ENCODE results near the gene FXR2.

The FXR2 gene

DNA sequence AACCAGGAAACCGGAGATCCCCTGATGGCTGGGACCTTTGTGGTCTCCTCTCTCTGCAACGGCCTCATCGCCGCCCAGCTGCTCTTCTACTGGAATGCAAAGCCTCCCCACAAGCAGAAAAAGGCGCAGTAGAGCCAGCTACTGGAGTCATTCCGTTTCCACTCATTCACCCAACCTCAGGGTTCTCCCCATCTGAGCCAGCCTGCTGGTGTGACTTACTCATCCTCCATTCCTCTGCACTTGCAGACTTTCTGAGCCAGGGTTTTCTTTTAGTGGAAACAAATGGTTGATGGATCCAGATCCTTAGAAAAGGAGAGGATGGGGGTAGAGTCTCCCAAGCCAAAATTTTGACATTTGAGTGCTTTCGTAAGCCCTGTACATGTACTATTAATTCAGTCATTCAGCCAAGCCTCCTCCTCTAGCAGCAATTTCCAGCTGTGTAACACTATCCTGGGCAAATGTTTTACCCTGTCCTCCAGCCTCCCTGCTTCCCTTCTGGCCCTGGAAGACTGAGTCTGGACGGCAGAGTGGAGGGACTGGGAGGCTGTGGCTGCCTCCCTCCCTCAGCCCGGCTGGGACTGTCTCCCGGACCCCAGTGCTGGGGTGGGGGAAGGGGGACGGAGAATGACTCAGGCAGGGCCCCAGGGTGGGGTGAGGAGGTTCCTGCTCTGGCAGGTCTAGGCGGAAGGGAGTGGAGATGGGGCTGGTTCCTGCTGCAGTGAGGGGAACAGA, 27.1 kb downstream of the FXR2 start:
- DNase-seq (ENCODE audit: low spot score) = no peak

DNA sequence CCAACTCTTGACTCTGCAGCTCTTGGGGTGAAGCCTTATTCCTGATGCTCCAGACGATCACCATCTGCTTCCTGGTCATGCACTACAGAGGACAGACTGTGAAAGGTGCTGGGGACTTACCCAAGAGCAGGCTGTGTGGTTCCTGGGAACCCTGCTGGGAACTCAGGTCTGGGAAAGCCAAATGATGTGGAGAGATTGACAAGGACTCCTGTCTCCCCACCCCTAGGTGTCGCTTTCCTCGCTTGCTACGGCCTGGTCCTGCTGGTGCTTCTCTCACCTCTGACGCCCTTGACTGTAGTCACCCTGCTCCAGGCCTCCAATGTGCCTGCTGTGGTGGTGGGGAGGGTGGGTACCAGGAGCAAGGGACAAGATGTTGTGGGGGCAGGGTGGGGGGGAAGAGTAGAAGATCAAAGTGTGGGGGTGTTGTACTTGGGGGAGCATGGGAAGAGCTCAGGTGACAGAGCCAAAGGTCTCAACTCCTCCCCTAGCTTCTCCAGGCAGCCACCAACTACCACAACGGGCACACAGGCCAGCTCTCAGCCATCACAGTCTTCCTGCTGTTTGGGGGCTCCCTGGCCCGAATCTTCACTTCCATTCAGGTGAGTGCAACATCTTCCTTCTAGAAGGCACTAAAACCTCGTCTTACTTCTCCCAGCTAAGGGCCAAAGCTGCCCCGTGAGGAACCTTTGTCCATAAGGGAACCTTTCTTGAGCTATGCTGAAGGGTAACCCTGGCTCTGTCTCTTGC, 27.9 kb downstream of the FXR2 start:
- DNase-seq (ENCODE audit: low spot score) = no peak

DNA sequence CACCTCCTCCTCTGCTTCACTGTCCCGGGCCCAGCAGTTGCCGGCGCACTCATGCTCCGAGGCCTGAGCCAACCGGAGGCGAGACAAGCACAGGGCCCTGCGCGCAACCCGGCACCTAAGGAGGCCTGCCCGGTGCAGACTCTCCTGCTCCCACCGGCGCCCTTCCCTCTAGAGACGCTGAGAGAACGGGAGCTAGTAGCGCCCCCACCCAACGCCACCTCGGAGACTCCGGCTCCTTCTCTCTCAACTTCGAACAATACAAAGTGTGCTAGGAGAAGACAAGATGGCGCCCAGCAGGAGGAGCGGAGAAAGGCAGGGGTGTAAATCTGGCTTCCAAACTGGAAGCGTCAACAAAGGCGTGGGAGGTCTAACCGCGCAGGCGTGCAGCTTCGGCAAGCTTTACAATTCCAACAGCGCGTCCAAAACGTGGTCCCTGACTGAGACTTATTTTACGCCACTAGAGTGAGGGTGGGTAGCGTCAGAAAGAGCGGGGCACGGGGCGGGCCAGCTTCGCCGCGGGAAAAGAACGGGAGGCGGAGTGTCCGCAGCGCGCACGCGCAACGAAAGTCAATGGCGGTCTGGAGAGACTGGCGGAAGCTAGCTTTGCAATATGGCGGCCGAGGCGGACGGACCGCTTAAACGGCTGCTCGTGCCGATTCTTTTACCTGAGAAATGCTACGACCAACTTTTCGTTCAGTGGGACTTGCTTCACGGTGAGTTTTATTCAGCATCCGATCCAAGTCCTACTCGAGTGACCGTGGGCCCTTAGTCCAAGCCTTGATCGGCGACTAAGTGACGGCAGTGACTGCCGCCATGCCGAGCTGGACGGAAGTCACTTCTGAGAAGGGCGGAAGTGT, 31.2 kb downstream of the FXR2 start, which contains the start of gene MPDU1:
Gene MPDU1, plus strand, starts transcription at position 600 of the 857 bp plus-strand sequence. Its CDS starts 11 bp downstream, at position 611.
- DNase-seq (ENCODE audit: low spot score) = peak; percentile 96

DNA sequence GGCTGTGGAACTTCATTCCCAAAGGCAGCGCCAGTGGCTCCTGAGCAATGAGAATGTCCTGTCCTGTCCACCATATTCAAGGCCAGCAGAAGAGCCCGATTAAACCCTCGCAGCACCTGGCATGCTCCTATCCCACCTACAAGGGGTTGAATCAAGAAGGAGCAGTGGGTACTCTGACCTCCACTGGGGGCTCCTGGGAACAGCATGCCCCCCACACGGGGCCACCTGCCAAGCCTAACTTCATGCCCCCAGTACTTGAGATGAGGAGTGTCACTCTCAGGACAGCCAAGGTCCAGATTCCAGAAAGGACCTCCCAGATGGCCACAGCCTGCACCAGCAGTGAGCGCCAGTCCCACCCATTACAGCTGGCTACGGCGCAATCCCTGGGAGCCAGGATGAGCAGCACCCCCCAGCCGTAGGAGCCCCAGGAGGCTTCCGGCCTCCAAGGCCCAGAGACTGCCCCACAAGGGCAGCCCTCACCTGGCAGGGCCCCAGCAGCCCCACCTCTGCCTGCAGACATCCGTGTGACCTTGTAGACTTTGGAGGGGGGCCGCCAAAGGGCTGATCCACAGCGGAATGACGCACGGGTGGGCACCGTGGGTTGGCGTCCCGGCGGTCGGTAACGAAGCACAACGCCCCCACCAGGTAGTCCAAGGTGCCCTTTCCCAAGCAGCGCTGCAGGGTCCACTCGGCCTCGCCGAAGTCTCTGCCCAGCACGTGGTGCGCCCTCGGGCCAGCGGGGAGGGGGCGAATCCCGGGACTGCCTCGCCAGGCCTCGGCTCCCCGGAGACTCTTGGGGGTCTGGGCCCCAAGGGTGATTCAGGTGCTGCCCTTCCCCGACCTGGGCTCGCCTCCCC, 32.1 kb downstream of the FXR2 start:
- DNase-seq (ENCODE audit: low spot score) = no peak

DNA sequence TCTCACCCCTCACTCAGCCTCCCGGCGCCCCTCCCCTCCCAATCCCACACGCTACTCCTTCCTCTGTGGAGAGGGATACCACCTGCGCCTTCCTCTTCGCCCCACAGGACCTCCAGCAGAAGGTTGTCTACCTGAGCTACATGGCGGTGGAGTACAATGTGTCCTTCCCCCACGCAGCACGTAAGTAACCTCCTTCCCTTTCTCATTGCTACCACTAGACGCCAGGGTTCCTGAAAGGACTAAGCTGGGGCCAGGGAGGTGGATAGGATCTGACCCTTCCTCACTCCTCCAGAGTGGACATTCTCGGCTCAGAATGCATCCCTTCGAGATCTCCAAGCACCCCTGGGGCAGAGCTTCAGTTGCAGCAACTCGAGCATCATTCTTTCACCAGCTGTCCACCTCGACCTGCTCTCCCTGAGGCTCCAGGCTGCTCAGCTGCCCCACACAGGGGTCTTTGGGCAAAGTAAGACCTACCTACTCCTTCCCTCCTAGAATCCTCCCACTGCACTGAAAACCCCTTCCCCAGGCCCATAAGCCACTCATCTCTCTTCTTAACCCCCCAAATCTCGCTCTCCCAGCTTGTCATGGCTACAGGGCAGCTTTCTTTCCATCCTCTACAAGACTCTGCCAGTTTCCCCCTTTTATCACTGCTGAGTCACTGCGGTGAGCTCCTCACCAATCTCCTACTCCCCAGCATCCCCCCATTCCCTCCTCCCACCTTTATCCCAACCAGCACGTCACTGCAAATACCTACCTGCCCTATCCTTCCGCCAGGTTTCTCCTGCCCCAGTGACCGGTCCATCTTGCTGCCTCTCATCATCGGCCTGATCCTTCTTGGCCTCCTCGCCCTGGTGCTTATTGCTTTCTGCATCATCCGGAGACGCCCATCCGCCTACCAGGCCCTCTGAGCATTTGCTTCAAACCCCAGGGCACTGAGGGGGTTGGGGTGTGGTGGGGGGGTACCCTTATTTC, 33.8 kb downstream of the FXR2 start:
- no peak for DNase-seq (ENCODE audit: low spot score)

DNA sequence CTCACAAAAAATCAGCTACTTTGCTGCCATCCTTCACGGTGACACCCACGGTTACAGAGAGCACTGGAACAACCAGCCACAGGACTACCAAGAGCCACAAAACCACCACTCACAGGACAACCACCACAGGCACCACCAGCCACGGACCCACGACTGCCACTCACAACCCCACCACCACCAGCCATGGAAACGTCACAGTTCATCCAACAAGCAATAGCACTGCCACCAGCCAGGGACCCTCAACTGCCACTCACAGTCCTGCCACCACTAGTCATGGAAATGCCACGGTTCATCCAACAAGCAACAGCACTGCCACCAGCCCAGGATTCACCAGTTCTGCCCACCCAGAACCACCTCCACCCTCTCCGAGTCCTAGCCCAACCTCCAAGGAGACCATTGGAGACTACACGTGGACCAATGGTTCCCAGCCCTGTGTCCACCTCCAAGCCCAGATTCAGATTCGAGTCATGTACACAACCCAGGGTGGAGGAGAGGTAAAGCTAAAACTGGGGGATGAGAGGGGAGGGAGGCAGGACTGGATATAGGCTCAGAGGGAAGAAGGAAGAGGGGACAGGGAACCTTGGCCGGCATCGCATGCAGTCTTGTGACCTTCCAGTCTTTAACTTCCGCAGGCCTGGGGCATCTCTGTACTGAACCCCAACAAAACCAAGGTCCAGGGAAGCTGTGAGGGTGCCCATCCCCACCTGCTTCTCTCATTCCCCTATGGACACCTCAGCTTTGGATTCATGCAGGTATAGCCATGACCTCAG, 34.7 kb downstream of the FXR2 start:
- no peak for DNase-seq (ENCODE audit: low spot score)

DNA sequence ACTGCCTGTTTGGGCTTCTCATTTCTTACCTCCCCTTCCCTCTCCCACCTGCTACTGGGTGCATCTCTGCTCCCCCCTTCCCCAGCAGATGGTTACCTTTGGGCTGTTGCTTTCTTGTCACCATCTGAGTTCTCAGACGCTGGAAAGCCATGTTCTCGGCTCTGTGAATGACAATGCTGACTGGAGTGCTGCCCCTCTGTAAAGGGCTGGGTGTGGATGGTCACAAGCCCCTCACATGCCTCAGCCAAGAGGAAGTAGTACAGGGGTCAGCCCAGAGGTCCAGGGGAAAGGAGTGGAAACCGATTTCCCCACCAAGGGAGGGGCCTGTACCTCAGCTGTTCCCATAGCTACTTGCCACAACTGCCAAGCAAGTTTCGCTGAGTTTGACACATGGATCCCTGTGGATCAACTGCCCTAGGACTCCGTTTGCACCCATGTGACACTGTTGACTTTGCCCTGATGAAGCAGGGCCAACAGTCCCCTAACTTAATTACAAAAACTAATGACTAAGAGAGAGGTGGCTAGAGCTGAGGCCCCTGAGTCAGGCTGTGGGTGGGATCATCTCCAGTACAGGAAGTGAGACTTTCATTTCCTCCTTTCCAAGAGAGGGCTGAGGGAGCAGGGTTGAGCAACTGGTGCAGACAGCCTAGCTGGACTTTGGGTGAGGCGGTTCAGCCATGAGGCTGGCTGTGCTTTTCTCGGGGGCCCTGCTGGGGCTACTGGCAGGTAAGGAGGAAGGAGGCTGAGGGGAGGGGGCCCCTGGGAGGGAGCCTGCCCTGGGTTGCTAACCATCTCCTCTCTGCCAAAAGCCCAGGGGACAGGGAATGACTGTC, 35.5 kb downstream of the FXR2 start, which contains the start of gene CD68:
Gene CD68, plus strand, starts transcription at position 638 of the 833 bp plus-strand sequence. Its CDS starts 40 bp downstream, at position 678.
- peak; percentile 77 for DNase-seq (ENCODE audit: low spot score)

DNA sequence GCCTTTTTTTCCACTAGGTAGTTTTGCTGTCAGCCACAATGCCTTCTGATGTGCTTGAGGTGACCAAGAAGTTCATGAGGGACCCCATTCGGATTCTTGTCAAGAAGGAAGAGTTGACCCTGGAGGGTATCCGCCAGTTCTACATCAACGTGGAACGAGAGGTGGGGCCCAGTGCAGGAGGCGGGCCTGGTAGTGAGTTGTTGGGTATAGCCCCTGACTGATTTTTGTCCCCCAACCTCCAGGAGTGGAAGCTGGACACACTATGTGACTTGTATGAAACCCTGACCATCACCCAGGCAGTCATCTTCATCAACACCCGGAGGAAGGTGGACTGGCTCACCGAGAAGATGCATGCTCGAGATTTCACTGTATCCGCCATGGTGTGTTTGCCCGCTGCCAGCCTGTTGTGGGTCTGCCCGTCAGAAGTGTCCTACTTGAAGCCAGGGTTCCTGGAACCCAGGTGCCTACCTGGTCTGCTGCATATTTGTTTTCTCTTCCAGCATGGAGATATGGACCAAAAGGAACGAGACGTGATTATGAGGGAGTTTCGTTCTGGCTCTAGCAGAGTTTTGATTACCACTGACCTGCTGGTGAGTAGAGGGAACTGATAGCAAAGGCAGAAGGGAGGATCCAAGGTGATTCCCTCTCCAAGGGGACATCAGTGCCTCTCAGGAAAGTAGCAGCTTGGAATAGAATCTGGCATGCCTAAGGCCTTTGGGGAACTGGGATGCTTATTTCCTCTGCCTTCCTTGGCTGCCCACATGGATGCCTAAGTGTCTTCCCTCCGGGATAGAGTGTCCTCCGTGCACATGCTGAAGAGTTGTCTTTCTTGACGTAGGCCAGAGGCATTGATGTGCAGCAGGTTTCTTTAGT, 37.1 kb downstream of the FXR2 start:
- DNase-seq (ENCODE audit: low spot score) = no peak

DNA sequence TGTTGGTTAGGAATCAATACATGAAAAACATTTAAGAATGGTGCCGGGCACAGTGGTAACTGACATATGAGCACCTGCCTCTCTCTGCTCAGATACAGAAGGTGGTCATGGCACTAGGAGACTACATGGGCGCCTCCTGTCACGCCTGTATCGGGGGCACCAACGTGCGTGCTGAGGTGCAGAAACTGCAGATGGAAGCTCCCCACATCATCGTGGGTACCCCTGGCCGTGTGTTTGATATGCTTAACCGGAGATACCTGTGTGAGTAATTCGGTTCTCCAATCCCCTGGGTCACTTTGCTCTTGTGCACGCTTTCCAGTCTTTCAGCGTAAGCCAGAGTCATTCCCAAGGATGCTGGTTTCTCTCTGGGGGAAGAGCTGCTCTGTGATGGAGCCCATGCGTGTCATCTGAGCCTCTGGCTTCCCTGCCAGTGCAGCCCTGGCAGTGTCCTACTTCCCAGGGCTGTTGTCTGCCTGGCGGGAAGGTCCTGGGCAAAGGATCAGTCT, 38.2 kb downstream of the FXR2 start:
- DNase-seq (ENCODE audit: low spot score) = no peak

DNA sequence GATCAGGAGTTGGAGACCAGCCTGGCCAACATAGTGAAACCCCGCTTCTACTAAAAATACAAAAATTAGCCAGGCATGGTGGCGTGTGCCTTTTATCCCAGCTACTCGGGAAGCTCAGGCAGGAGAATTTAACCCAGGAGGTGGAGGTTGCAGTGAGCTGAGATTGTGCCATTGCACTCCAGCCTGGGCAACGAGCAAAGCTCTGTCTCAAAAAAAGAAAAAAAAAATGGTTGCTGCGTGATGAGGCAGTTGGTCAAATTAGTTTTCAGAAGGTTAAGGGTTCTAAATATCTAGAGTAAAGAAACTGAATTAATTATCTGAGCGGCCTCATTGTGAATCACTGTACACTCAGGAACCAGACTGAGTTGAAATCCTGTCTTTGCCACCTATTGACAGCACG, 38.7 kb downstream of the FXR2 start:
- DNase-seq (ENCODE audit: low spot score) = no peak

DNA sequence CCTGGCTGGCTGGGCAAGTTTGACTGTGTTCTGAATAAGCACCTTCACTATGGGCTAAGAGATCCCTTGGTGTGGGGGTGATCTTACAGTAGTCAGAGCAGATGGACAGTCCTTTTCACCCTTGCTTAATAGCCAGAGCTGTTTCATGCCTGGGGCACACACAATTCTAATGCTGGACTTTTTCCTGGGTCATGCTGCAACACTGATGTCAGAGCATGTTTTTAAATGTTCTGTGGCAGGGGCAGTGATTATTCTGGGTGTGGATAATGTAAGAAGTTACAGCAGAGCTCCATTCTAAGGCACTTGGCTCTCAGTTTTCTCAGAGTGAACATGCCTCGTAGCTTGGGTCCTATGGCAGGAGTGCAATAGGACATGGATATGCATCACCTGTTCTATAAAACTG, 39.2 kb downstream of the FXR2 start:
- DNase-seq (ENCODE audit: low spot score) = no peak

DNA sequence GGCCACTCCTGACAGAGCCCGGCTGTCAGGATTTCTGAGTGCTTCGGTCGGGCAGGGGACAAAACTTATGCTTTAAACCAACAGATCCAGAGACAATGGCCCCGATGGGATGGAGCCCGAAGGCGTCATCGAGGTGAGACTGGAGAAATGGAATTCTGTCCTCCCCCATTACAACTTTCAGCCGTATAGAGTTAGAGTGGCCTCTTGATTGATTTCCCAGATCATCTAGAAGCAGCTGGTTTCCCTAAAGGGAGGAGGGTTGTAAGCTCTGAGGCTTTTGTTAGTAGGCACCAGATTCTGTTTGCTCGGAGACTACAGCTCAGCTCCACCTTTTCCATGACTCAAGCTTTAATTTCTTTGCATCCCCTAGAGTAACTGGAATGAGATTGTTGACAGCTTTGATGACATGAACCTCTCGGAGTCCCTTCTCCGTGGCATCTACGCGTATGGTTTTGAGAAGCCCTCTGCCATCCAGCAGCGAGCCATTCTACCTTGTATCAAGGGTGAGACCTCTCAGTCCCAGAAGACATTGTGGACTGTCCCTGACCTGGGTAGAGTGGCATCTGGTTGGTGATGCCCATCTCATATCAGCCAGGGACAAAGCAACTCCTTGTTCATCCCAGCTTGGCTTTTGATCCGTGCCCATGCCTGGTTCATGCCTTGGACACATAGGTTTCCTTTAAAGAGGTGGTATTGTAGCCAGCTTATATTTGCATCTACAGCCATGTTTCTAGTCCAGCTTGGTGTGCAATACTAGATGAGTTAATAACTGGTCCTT, 40.3 kb downstream of the FXR2 start:
- DNase-seq (ENCODE audit: low spot score) = no peak

DNA sequence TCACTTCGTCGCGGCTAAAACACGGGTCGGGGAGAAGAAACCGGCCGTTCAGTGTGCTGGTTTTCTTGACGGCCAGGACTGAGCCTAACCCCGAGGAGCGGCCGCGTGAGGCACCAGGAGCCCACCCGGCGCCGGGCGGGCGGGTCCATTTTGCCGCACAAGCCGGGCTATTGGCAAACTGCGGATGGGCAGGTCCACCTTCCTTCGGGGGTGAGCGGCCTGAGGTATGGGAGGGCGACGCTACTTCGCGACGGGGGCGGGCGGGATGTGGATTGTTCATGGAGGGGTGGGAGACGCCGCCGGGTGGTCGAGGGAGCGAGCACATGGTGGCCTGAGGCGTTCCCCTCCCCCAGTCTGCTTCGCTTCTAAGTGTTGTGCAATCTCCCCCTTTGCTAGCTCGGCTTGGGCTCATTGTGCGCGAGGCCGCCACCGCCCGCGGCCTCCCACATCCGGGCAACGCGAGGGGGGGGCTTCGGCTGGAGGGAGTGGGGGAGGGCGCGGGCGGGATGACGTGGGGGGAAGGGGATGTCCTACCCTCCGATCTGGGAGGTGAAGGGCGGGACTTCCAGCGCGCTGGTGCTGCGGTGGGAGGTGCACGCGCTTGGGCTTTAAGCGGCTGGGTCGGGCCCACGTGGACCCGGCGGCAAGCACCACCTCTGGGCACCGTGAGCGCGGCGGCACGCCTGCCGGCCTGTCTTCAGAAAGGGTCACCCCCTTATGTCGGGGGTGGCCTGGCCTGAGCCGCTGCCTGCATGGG, 41.2 kb downstream of the FXR2 start:
- DNase-seq (ENCODE audit: low spot score) = peak; percentile 93

DNA sequence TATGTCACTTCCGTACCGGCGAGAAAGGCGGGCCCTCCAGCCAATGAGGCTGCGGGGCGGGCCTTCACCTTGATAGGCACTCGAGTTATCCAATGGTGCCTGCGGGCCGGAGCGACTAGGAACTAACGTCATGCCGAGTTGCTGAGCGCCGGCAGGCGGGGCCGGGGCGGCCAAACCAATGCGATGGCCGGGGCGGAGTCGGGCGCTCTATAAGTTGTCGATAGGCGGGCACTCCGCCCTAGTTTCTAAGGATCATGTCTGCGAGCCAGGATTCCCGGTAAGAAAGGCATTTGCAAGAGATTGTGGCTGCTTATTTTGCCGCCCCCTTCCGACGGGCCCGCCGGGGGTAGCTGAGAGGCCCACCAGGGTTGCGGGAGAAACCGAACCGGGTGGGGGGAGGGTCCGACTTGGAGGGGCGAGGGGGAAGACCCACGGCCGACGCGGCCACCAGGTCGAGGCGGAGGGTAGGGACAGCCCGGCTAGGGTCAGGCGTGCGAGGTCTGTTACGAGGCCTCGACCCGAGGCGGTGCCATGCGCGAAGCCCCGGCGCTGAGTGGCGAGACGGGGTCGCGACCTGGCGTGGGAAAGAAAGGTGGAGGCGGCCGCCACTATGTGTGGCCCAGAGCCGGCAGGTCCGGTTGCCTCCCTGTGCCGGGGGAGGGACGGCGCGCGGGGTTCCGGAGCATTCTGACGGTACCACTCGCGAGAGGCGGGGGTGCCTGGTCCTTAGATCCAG, 41.9 kb downstream of the FXR2 start:
- peak; percentile 100 for DNase-seq (ENCODE audit: low spot score)

DNA sequence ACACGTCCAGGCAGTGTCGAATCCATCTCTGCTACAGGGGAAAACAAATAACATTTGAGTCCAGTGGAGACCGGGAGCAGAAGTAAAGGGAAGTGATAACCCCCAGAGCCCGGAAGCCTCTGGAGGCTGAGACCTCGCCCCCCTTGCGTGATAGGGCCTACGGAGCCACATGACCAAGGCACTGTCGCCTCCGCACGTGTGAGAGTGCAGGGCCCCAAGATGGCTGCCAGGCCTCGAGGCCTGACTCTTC, 42.4 kb downstream of the FXR2 start:
- no peak for DNase-seq (ENCODE audit: low spot score)

All from CD4-positive, alpha-beta T cell treated with Interleukin-2 at 100 ng/mL for 4 hours (primary cell).